NOMO-1 treated with DMSO at 0.1 percent for 48 hours (cell line): ENCODE measurements around the gene RPS6KL1.

Experiments
- DNase-seq: peaks from one replicate; lab custom pipeline; 2025; ENCODE audit not compliant: unreplicated experiment; lab: John Stamatoyannopoulos, UW

RPS6KL1 gene, protein sequence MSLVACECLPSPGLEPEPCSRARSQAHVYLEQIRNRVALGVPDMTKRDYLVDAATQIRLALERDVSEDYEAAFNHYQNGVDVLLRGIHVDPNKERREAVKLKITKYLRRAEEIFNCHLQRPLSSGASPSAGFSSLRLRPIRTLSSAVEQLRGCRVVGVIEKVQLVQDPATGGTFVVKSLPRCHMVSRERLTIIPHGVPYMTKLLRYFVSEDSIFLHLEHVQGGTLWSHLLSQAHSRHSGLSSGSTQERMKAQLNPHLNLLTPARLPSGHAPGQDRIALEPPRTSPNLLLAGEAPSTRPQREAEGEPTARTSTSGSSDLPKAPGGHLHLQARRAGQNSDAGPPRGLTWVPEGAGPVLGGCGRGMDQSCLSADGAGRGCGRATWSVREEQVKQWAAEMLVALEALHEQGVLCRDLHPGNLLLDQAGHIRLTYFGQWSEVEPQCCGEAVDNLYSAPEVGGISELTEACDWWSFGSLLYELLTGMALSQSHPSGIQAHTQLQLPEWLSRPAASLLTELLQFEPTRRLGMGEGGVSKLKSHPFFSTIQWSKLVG

DNA sequence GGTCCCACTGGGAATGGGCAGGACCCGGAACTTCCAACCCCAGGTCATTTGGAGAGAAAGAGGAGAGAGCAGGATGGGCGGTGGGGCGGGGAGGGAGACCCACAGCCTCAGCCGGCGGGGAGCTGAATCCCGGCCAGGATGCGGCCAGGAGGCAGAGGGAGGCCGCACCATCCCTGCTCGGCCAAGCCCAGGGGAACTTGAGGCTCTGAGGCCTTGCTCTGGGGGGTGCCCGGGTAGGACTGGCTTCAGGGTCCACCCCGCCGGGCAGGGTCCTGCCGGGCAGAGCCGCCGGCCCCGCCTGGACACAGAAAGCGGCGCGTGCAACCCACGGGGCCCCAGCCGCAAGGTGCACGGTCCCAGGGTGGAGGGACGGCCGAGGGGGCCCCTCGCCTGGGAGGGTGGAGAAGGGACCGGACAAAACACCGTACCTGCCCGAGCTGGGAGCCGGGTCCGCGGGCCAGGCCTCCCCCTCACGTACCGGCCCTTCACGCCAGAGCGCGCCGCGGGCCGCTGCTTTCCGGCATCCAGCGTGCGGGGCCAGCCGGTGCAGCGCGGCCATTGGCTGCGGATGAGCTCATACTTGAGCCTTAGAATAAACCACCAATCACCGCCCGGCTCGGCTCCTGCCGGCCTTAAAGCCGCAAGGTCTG is at the start of gene RPS6KL1:
Gene RPS6KL1 (minus strand): TSS at position 509 of the 650 bp plus-strand sequence. CDS start 1,719 bp downstream, outside the sequence.
- DNase-seq = peak; percentile 74

DNA sequence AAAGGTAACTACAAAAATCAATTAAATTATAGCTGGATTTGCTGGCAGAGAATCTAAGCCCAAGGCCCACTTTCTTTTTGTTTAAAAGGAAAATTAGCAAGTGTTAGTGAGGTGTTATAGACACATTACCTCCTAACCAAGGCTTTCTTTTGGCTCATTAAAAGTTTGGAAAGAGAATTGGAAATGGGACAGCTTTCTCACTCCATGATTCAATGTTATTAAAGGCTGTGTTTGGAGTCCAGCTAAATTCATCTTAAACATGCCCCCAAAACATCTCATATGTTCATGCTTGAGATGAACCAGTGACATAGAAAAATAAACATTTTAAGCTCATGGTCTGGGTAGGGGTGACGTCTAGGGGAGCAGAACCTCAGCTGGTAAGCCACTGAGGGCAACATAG is 45.8 kb upstream of the RPS6KL1 start:
- DNase-seq = no peak

DNA sequence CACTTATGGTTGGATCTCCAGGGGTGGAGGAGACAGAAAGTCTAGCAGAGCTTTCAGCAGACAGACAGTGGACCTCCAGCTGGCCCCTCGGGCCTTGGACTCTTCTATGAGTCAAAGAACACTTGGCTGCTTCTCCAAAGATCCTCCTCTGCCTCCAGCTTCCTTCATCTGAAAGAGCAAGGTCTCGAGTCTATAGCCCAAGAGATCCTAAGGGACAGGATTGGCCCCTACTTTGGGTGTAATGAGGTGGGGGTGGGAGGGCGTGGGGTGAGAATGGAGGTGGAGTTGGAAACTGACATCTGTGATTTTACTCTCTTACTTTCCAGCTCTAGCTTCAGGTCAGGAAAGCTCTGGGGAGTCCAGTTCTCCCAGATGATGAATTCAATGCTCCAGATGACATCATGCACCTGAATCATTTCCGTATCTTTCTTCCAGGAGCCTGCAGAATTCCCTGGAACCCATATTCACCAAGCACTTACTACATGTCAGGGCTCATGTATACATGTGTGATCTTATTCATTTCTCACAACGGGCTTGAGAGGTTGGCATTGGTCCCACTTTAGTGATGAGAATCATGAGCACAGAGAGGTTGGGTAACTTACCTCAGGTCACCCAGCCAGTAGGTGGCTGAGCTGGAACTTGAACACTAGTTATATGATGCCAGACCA is 42.6 kb upstream of the RPS6KL1 start:
- DNase-seq = no peak

DNA sequence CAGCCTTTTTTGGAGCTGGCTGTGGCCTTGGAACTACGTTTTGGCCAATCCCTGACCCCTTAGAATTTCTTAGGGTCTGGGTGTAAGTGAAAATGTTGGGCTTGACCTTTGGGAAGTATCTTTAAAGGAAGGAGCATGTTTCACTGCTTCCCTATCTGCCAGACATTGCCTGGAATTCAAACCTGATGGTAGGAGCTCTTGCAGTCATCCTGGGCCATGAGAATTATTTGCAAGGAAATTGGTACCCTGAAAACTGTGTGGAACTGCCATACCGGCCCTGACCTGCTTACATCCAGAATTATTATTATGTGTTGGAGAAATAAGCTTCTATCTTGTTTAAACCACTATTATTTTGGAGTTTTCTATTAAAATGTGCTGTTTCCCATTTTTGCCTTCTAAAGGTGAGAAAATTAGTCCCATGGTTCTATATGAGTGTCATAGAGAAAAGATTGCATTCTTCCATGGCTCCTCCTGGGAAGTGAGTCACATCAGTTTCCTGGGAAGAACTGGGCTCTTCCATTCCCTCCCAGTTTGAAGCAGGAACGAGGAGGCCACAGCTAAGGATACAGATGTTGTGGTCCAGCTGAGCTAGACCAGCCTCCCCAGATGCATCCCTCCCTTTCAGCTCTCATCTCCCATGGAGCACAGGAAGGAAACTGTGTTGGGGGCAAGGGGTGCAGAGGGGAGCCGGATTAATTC is 41.9 kb upstream of the RPS6KL1 start:
- no peak for DNase-seq

DNA sequence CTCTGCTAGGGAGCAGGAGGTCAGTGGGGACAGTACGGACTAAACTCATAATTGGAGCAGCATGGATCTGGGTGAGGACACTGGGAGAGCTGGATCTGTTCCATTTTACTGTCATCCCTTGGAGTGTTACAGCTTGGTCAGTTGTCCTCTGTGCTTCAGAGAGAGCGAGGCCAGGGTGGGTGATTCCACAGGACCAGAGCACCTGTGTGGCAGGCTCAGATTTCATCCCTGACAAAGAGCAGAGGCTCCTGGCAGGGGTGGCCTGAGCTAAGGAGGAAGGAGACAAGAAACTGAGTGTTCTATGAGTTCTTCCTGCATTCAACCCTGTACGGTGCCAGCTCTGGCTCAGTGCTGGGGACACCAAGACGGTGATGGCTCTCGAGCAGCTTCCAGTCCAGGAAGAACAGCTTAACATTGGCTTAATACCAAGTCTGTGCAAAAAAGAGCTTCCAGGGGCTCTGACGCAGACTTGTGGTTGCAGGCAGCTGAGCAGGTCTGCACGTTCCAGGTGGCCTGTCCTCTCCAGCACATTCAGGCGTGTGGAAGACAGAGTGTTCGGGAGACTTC is 40.7 kb upstream of the RPS6KL1 start:
- DNase-seq = no peak

DNA sequence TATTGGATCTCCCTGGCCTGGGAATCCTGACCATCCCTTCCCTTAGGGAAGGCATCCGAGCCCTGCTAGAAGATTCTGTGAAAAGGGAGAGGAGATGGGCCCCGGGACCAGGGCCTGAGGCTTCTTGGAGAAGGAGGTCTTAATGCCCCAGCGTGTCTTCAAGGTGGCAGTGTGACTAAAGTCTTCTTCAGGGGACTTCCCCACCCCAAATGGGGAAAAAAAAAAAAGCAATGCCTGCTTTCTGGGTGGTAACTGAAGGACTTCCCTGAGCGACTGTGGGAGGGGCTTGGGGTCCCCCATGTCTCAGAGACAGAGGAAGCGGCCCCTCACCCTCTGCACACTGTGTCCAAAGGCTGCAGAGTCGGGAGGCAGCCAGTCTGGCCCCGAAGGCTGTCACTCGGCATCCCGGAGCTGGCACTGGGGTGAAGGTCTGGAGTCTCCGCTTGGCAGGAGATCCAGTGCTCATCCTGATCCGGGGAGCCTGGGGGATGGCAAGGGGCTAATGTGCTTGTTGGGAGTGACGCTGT is 40.2 kb upstream of the RPS6KL1 start:
- DNase-seq = no peak

DNA sequence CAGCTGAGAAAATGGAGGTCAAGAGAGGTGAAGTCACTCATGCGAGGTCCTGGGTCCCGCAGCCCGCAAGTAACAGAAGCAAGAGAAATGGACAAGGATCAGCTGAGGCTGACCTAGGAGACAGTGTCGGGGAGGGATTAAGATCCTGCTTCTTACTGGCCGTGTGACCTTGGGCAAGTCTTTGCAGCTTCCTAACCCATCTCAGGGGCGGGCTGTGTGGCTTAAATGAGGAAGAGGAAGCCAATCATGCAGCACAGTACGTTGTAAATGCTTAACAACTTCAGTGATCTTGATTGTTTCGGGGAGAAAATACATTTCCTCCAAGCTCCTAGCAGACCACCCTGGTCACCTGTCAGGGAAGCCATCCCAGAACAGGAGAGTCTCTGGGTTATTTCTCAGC is 39.4 kb upstream of the RPS6KL1 start:
- DNase-seq = peak; percentile 81

DNA sequence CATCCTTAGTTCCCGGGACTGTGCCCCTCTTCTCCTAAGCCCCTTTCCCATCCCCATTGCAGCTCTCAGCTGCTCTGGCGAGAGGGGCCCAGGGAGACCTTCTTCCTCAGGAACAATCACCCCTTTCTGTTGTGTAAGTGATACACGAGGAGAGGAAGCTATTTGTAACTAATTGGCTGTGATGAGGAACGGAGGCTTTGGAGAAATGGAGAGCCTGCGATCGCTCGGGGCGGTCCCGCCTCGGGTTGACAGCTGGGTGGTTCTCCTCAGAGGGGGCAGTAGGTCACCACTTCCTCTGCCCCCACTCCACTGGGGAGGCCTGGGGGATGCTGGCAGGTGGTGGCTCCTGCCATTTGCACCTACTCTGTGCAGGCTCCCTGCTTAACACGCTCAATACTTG is 39.0 kb upstream of the RPS6KL1 start:
- peak; percentile 59 for DNase-seq

DNA sequence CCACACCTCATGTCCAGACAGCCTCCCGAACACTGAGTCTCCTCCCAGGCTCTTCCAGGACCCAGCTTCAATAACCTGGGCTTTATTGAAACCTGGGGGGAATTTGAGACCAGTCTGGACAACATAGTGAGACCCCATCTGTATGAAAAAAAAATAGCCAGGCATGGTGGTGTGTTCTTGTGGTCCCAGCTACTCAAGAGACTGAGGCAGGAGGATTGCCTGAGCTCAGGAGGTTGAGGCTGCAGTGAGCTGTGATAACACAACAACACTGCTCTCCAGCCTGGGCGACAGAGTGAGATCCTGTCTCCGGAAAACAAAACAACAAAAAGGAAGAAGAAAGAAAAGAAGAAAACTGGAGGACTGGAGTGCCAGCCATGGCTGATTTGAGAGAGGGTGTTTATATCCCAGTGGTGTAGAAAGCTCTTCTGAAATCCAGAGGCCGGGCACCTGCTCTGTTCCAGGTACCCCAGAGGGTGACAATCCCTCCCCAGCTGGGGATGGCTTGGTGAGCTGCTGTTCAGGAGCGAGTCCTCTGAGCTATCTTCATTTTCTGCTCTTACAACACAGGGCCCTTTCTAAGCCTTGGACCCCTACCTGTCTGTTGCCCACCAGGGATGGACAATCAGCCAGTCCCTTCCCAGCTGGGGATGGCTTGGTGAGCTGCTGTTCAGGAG is 38.3 kb upstream of the RPS6KL1 start:
- DNase-seq = no peak

DNA sequence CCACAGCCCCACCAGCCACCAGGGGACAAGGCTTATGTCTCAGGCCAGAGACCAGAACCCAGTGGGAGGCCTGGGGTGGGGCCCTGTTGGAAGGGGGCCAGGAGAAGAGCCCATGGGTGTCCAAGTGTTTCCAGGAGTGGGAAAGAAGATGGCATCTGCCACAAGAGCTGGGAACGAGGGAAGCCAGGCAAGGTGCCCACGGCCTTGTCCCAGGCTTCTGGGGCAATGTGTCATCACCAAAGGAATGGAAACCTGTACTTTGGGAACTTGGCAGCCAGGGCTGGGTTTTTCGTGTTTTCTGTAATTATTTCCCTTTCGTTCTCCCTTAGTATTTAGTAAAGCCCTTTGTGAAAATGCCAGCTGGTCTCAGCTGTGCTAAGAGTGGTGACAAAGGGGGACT is 37.7 kb upstream of the RPS6KL1 start:
- DNase-seq = no peak

DNA sequence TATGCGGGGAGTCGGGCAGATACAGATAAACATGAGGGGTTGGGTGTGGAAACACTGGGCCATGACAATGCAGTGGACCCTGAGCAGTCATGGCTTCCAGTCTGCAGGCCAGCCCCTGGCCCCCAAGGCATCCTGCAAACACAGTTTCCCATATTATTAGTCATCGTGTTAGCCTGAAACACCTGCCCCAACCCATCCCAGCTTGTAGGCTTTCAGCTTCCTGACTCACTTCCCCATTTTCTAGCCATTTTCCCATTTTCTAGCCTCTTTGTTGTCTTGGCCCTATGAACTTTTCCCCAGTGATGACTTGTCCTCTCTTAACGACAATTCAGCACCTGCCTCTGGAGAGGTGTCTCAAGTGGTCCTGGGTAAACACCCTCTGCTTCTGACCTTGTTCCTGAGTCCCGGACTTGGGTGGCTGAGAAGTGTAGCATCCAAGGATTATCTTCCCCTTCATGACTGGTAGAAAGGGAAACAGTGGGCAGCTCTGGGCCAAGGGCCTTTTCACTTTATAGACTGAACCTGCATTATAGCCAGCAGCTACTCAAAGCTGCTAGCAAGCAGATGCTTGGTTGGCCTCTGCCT is 36.6 kb upstream of the RPS6KL1 start:
- DNase-seq = no peak

DNA sequence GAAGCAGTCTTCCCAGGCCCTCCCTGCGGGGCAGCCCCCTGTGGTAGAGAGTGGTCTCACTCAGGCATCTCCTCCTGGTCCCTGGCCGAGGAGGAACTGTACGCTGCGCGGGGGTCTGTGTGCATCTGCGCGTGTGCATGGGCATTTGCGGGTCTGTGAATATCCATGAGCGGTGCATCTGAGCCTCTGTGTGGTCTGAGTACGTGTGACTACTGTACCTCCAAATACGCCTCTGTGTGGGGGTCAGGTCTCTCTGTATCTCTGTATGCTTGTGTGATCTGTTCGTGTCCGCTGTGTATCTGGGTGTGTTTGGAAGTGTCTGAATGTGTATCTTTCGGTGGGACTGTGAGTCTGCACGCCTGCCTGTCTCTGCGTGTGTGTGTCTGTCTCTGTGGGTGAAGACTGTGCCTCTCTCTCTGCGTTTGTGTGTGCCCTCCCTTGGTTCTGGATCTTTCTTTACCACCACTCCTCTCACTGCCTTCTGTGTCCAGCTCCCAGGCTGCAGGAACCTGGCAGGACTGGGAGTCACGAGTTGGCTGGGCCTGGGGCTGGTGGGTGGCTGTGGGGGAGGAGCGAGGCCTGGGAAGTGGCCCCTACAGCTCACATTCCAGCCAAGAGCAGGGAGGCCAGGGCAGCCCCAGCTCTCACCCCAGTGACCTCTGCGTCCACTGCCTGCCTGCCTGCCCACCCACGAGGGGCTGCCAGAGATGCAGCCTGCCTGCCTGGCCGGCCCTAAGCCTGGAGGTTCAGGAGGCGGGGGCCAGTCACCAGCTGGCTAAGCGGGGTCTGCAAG is 33.4 kb upstream of the RPS6KL1 start:
- DNase-seq = no peak

DNA sequence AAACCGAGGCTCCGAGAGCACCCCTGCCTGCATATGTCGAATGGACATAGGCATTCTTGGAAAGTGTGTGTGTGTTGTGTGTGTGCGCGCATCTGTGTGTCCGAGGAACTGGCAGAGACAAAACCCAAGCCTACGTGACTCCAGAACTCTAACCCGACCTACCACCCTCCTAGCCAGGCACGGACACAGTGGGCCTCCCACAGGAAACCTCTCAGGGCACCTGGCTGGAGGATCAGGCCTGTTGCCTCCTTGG is 32.9 kb upstream of the RPS6KL1 start:
- DNase-seq = no peak

DNA sequence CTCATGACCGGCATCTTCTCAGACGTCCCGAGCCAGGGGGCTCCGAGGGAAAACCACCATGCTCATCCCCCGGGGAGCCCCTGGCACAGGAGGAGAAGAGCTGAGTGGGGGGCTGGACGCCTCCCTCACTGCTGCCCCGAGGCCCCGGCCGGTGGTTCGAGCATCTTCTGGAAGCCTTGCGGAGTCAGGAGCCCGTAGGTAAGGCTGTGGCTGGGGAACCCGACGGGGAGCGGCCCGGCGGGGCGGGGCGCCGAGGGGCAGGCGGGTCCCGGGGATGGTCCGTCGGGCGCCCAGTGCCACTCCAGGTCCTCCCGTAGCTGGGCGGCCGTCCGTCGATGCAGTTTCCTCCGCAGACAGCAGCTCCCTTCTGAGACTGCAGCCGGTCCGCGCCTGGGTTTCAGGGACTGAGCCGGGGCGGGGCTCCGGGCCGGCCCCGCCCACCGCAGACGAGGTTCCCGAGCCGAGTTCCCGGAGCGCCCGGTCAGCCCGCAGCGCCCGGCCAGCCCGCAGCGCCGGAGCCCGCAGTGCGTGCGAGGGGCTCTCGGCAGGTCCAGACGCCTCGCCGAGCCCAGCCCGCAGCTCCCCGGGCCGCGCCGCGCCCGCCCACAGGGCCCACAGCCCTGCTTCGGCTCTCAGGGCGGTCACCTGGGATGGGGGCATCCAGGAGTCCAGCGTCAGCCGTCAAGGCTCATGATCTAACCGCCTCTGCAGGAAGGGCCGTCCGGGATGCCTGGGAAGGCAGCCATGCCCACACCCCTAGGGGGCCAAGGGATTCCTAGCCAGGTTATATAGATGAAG is 32.4 kb upstream of the RPS6KL1 start, which contains the start of gene PGF:
Gene PGF (minus strand): TSS at position 369 of the 798 bp plus-strand sequence. CDS start 355 bp downstream, at position 14.
- no peak for DNase-seq

DNA sequence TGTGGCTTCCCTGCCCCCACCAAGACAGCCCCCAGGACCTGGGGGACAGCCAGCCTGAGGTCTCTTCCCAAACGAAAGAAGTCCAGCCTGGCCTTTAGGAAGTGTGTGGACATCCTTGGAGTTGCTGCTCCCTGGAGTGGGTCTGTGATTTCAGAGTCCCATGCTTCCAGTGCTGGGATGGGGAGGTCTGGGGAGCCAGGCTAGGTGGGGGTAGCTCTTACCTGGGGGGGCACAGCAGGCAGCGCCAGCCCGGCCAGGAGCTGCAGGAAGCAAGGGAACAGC is 31.8 kb upstream of the RPS6KL1 start:
- DNase-seq = no peak

DNA sequence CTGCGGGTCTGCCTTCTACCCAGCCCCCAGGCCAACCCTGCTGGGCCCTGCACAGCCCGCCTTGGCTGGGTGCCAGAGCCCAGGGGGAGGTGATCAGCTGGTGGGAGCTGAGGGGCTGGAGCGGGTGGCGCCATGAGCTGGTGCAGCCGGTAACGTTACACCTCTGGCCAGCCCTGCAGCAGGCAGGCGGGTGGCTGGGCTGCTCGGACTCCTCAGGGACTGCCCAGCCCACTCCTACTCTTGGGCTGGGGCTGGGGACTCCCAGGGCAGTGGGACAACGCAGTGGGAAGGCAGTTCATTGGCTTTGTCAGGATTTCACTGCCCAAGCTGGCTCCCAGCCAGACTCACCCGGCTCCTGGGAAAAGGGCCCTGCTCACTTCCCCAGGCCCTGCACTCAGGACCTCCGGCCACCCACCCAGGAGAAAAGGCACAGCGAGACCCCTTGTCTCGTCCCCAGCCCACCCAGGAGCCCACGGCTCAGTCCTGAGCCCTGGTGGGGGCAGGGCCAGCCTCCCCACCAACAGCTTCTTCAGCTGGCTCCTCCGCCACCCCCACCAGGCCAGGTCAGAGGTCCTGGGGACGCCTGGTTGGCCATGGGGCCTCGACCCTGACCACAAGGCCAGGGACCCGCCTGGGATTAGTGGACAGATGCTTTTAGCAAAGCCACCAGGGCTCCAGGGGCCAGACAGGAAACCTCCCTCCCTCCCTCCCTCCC is 31.3 kb upstream of the RPS6KL1 start:
- DNase-seq = no peak

DNA sequence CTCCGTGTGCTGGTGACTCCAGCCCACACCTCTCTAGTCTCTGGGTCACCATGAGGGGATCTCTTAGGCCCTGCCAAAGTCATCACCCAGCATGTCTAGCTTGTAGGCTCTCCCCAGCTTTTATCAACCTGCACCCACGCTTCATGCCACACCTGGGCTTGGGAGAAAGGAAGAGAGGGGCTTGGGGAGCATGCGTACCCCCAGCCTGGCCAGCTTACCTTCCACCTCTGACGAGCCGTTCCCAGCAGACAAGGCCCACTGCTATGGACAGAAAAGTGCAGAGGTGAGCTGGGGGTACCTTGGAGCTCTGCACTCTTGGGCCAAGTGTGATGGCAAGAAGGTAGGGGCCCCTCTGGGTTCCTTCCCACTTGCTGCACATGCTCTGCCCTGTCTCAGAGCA is 30.6 kb upstream of the RPS6KL1 start:
- no peak for DNase-seq
